ENCODE data around the gene SLC8A2. TPM values are rescaled to one million over a fixed set of nuclear protein-coding genes. Genes with fewer than 3 reads are reported as not detected.

Gene SLC8A2
- polyA plus RNA-seq, 1 donor from 2014 or later: 14.1 TPM

DNA sequence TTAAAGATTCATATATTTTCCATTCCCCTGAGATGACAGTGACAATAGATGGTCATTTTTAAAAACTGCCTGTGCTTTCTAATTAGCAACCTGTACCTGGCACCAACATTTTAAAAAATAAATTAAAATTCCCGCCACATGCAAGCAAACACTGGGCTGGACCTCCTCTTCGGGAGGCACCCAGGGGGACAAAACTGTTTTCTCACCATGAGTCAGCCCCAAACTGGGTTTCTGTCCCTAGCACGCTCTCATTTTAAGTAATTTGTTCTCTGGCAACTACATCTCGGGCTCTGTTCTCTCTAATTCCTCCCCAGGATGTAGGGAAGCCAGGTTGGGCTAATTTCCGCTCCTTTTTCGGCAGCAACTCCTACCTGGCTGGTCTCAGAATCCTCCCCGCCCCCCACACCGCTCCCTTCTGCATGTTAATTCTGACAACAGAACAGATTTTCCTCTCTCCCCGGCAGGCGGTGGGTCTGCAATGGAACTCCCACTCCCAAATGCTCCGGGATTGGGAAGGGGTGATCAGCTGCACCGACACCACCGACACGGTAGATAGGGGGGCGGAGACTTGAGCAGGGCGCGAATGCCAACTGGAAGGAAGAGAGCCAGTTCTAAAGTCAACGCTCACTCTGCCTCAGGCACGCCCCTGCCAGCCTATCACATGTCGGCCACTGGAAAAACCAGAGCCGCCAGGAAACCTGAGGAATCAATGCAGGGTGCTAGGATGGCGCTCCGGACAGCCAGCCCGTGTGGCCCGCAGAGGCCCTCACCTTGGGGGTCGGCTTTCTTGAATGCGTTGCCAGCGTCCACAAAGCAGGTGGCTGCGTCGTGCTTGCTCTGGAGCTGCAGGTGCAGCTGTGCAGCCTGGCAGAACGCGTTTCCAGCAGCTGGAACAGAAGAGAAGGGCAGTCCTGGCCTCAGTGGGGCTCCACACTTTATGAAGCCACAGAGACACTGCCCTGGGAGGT is 28.5 kb upstream of the SLC8A2 start:
- Histone ChIP-seq H3K36me3 (ENCODE audit: insufficient read depth, low read length) (no peaks in the 10 kb centered on the region), H2AFZ (ENCODE audit: low read depth, low read length) (no peak overlapping the region), H3K27ac (ENCODE audit: low read length) (no peak overlapping the region), H3K9me2 (ENCODE audit: insufficient read depth, low read length) (no peaks in the 10 kb centered on the region), H3K4me3 (ENCODE audit: low read length) (no peak overlapping the region), H3K4me2 (ENCODE audit: low read length) (no peak overlapping the region), H4K20me1 (ENCODE audit: insufficient read depth) (no peaks in the 10 kb centered on the region), H3K9ac (ENCODE audit: low read length) (no peak overlapping the region), H3F3A (ENCODE audit: insufficient read depth, low read length, poor library complexity, severe bottlenecking) (no peaks in the 10 kb centered on the region), H3K27me3 (ENCODE audit: insufficient read depth, low read depth, low read length) (no peaks in the 10 kb centered on the region), H3K79me2 (replicated peaks; ENCODE audit: insufficient read depth, low read length) (no peaks in the 10 kb centered on the region), H3K9me3 (ENCODE audit: low read length) (no peaks in the 10 kb centered on the region)
- TF ChIP-seq TAF1 (IDR thresholded peaks at IDR 0.05; ENCODE audit: low read depth): no peak
- TF ChIP-seq POLR2AphosphoS5 (IDR thresholded peaks at IDR 0.05): no peak
- TF ChIP-seq, protein P1, sequence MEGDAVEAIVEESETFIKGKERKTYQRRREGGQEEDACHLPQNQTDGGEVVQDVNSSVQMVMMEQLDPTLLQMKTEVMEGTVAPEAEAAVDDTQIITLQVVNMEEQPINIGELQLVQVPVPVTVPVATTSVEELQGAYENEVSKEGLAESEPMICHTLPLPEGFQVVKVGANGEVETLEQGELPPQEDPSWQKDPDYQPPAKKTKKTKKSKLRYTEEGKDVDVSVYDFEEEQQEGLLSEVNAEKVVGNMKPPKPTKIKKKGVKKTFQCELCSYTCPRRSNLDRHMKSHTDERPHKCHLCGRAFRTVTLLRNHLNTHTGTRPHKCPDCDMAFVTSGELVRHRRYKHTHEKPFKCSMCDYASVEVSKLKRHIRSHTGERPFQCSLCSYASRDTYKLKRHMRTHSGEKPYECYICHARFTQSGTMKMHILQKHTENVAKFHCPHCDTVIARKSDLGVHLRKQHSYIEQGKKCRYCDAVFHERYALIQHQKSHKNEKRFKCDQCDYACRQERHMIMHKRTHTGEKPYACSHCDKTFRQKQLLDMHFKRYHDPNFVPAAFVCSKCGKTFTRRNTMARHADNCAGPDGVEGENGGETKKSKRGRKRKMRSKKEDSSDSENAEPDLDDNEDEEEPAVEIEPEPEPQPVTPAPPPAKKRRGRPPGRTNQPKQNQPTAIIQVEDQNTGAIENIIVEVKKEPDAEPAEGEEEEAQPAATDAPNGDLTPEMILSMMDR (IDR thresholded peaks at IDR 0.05; ENCODE audit: poor library complexity, severe bottlenecking): no peak
- TF ChIP-seq SMC3 (conservative IDR thresholded peaks at IDR 0.05; ENCODE audit: poor library complexity): no peak
- no peak for TF ChIP-seq EZH2 (IDR thresholded peaks at IDR 0.05; ENCODE audit: borderline replicate concordance, insufficient read depth, low read length, poor library complexity, severe bottlenecking)
- TF ChIP-seq MXI1 (conservative IDR thresholded peaks at IDR 0.05; ENCODE audit: poor library complexity, severe bottlenecking): no peak
- TF ChIP-seq, protein P2, sequence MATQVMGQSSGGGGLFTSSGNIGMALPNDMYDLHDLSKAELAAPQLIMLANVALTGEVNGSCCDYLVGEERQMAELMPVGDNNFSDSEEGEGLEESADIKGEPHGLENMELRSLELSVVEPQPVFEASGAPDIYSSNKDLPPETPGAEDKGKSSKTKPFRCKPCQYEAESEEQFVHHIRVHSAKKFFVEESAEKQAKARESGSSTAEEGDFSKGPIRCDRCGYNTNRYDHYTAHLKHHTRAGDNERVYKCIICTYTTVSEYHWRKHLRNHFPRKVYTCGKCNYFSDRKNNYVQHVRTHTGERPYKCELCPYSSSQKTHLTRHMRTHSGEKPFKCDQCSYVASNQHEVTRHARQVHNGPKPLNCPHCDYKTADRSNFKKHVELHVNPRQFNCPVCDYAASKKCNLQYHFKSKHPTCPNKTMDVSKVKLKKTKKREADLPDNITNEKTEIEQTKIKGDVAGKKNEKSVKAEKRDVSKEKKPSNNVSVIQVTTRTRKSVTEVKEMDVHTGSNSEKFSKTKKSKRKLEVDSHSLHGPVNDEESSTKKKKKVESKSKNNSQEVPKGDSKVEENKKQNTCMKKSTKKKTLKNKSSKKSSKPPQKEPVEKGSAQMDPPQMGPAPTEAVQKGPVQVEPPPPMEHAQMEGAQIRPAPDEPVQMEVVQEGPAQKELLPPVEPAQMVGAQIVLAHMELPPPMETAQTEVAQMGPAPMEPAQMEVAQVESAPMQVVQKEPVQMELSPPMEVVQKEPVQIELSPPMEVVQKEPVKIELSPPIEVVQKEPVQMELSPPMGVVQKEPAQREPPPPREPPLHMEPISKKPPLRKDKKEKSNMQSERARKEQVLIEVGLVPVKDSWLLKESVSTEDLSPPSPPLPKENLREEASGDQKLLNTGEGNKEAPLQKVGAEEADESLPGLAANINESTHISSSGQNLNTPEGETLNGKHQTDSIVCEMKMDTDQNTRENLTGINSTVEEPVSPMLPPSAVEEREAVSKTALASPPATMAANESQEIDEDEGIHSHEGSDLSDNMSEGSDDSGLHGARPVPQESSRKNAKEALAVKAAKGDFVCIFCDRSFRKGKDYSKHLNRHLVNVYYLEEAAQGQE (IDR thresholded peaks at IDR 0.05; ENCODE audit: borderline replicate concordance): no peak
- TF ChIP-seq EP300 (conservative IDR thresholded peaks at IDR 0.05; ENCODE audit: poor library complexity, severe bottlenecking): no peak
- TF ChIP-seq RAD21 (conservative IDR thresholded peaks at IDR 0.05): no peak

DNA sequence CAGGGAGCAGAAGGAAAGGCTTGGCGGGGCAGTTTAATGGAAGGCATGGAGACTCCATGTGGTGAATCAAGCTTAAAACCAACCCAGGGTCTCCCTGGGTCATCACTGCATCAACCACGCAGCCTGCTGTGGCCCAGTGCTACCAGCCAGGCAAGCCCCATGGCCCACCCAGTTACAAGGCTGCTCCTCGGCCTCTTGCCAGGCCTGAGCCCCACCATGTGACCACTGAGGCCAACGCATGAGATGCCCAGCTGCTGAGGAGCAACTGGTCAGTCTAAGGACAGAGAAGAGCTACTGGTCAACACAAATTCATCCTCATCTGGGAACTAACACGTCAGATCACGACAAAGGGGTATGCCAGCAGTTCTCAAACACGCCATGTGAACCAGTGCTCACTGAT is 27.7 kb upstream of the SLC8A2 start:
- no peaks in the 10 kb centered on the region for H3K36me3 ChIP-seq (ENCODE audit: insufficient read depth, low read length)

More for the DNA sequence above, 27.7 kb upstream of the SLC8A2 start:
- H2AFZ ChIP-seq (ENCODE audit: low read depth, low read length): no peak overlapping the region
- no peak overlapping the region for H3K4me3 ChIP-seq (ENCODE audit: low read length)
- no peaks in the 10 kb centered on the region for H3K27me3 ChIP-seq (ENCODE audit: insufficient read depth, low read depth, low read length)
- no peak overlapping the region for H3K9ac ChIP-seq (ENCODE audit: low read length)
- H3K9me2 ChIP-seq (ENCODE audit: insufficient read depth, low read length): no peaks in the 10 kb centered on the region
- no peaks in the 10 kb centered on the region for H3K9me3 ChIP-seq (ENCODE audit: low read length)
- no peaks in the 10 kb centered on the region for H4K20me1 ChIP-seq (ENCODE audit: insufficient read depth)
- TF ChIP-seq RAD21 (conservative IDR thresholded peaks at IDR 0.05) (no peak), EZH2 (IDR thresholded peaks at IDR 0.05; ENCODE audit: borderline replicate concordance, insufficient read depth, low read length, poor library complexity, severe bottlenecking) (no peak), POLR2AphosphoS5 (IDR thresholded peaks at IDR 0.05) (no peak), TAF1 (IDR thresholded peaks at IDR 0.05; ENCODE audit: low read depth) (no peak), MXI1 (conservative IDR thresholded peaks at IDR 0.05; ENCODE audit: poor library complexity, severe bottlenecking) (no peak)
- TF ChIP-seq, protein P2 (IDR thresholded peaks at IDR 0.05; ENCODE audit: borderline replicate concordance): no peak
- H3K4me2 ChIP-seq (ENCODE audit: low read length): no peak overlapping the region
- H3K79me2 ChIP-seq (replicated peaks; ENCODE audit: insufficient read depth, low read length): no peaks in the 10 kb centered on the region
- no peaks in the 10 kb centered on the region for H3F3A ChIP-seq (ENCODE audit: insufficient read depth, low read length, poor library complexity, severe bottlenecking)
- no peak overlapping the region for H3K27ac ChIP-seq (ENCODE audit: low read length)
